ENCODE results near the gene KCNIP4. TPM values are rescaled to one million over a fixed set of nuclear protein-coding genes. Genes with fewer than 3 reads are reported as not detected.

KCNIP4 gene
- total RNA-seq, 1 experiment from 2014 or later, result not detected

- H3K4me2 ChIP-seq, result no peak overlapping the region
- H3K9me3 ChIP-seq (ENCODE audit: insufficient read depth, low read depth), result no peaks in the 10 kb centered on the region
- no peaks in the 10 kb centered on the region for H3F3A ChIP-seq (ENCODE audit: insufficient read depth, low read depth)
- no peaks in the 10 kb centered on the region for H3K27me3 ChIP-seq (ENCODE audit: insufficient read depth, low read depth)
- no peak overlapping the region for H3K4me3 ChIP-seq
- H3K79me2 ChIP-seq (ENCODE audit: low read depth), result no peaks in the 10 kb centered on the region
- no peak overlapping the region for H2AFZ ChIP-seq
- H4K20me1 ChIP-seq (ENCODE audit: insufficient read depth), result no peaks in the 10 kb centered on the region
- TF ChIP-seq EZH2 (IDR thresholded peaks at IDR 0.05; ENCODE audit: low read depth) (no peak), CTCF (conservative IDR thresholded peaks at IDR 0.05) (no peak)
- DNase-seq, result no peak
- no peaks in the 10 kb centered on the region for H3K4me1 ChIP-seq (replicated peaks; ENCODE audit: insufficient read depth)
- H3K9me2 ChIP-seq (ENCODE audit: insufficient read depth), result no peaks in the 10 kb centered on the region
- CTCF ChIA-PET, result no interaction called here
- POLR2A ChIA-PET (ENCODE audit: unreplicated experiment), result no interaction called here
- intact Hi-C loops (cut with micrococcal nuclease; ENCODE audit: unreplicated experiment), result no loop called here
- H3K27ac ChIP-seq, result no peak overlapping the region
- no TSS peak for BruUV-seq (replicated peaks)
- no peaks in the 10 kb centered on the region for H3K36me3 ChIP-seq (ENCODE audit: low read depth)
These were observed 950.7 kb downstream of the KCNIP4 start for GRCh38 chr4:20997886-20998285.

DNA sequence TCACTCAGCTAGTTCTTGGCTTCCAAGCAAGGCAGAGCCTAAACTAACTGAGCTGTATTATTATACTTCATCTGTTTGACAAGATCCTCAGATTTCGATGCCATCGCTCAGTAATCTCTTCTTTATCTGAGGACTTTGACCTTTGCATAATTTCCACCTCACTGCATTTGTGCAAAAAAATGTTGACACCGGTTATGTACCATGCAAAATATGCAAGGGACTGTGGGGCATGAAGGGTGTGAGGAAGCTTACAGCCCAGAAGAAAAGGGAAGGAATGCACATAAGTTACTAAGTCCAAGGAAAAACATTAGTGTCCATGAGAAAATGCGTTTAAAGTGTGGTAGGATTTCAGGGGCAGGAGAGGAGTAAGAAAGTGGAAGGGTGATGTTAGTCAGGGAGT is 953.0 kb downstream of the KCNIP4 start:
- Histone ChIP-seq H3K79me2 (ENCODE audit: low read depth) (no peaks in the 10 kb centered on the region), H3K4me1 (replicated peaks; ENCODE audit: insufficient read depth) (no peaks in the 10 kb centered on the region), H2AFZ (no peak overlapping the region), H3K36me3 (ENCODE audit: low read depth) (no peaks in the 10 kb centered on the region), H3K9me3 (ENCODE audit: insufficient read depth, low read depth) (no peaks in the 10 kb centered on the region), H3K4me2 (no peak overlapping the region), H3K4me3 (no peak overlapping the region), H3K27me3 (ENCODE audit: insufficient read depth, low read depth) (no peaks in the 10 kb centered on the region), H4K20me1 (ENCODE audit: insufficient read depth) (no peaks in the 10 kb centered on the region), H3K27ac (no peak overlapping the region), H3K9me2 (ENCODE audit: insufficient read depth) (no peaks in the 10 kb centered on the region), H3F3A (ENCODE audit: insufficient read depth, low read depth) (no peaks in the 10 kb centered on the region)
- intact Hi-C loops (cut with micrococcal nuclease; ENCODE audit: unreplicated experiment), result no loop called here
- CTCF ChIA-PET, result interaction anchor here (0.5 kb wide), 1 partner anchor 222 kb away, joined by 4 read pairs; no protein-coding TSS in a partner anchor
- no peak for DNase-seq
- POLR2A ChIA-PET (ENCODE audit: unreplicated experiment), result no interaction called here
- TF ChIP-seq EZH2 (IDR thresholded peaks at IDR 0.05; ENCODE audit: low read depth) (no peak), CTCF (conservative IDR thresholded peaks at IDR 0.05) (no peak)
- no TSS peak for BruUV-seq (replicated peaks)

GRCh38 chr4:20995015-20995414 is 953.6 kb downstream of the KCNIP4 start:
- POLR2A ChIA-PET (ENCODE audit: unreplicated experiment), result no interaction called here
- no peaks in the 10 kb centered on the region for H3K9me2 ChIP-seq (ENCODE audit: insufficient read depth)
- intact Hi-C loops (cut with micrococcal nuclease; ENCODE audit: unreplicated experiment), result no loop called here
- no peak overlapping the region for H3K4me3 ChIP-seq
- no peak for TF ChIP-seq EZH2 (IDR thresholded peaks at IDR 0.05; ENCODE audit: low read depth)
- TF ChIP-seq CTCF (conservative IDR thresholded peaks at IDR 0.05), result no peak
- H3K27me3 ChIP-seq (ENCODE audit: insufficient read depth, low read depth), result no peaks in the 10 kb centered on the region
- CTCF ChIA-PET, result no interaction called here
- no peaks in the 10 kb centered on the region for H3K4me1 ChIP-seq (replicated peaks; ENCODE audit: insufficient read depth)
- H4K20me1 ChIP-seq (ENCODE audit: insufficient read depth), result no peaks in the 10 kb centered on the region
- DNase-seq, result no peak
- no TSS peak for BruUV-seq (replicated peaks)
- H3K4me2 ChIP-seq, result no peak overlapping the region
- H3K27ac ChIP-seq, result no peak overlapping the region
- H3K36me3 ChIP-seq (ENCODE audit: low read depth), result no peaks in the 10 kb centered on the region
- H3K9me3 ChIP-seq (ENCODE audit: insufficient read depth, low read depth), result no peaks in the 10 kb centered on the region
- no peaks in the 10 kb centered on the region for H3K79me2 ChIP-seq (ENCODE audit: low read depth)
- no peaks in the 10 kb centered on the region for H3F3A ChIP-seq (ENCODE audit: insufficient read depth, low read depth)
- no peak overlapping the region for H2AFZ ChIP-seq
